ENCODE data around the gene EPS15. TPM values are rescaled to one million over a fixed set of nuclear protein-coding genes. Genes with fewer than 3 reads are reported as not detected.
"Not testable (repeated sequence)": the region's sequence is repeated elsewhere in the genome, so short reads cannot be mapped to it uniquely, and the experiment has no call there.

Gene EPS15
- total RNA-seq, 3 donors from 2014 or later: 39.7 to 51.8 (median 51.4) TPM

- H3K4me3 Mint-ChIP-seq: no peak overlapping the region
- H3K9me3 Mint-ChIP-seq: no peaks in the 10 kb centered on the region
- no peaks in the 10 kb centered on the region for H3K36me3 Mint-ChIP-seq (ENCODE audit: insufficient read depth)
- H3K27me3 Mint-ChIP-seq (ENCODE audit: low read depth): peaks cover 13% of the 10 kb centered on the region
- H3K4me1 Mint-ChIP-seq (ENCODE audit: low read depth): peaks cover 5% of the 10 kb centered on the region
- ATAC-seq (no peak), DNase-seq (no peak)
Observed at GRCh38 chr1:51336004-51336403, 183.1 kb downstream of the EPS15 start.

- no peak for DNase-seq
- Mint-ChIP-seq H3K4me3 (peak overlapping the region; percentile 67), H3K4me1 (ENCODE audit: low read depth) (peaks cover 9% of the 10 kb centered on the region), H3K36me3 (ENCODE audit: insufficient read depth) (no peaks in the 10 kb centered on the region), H3K27me3 (ENCODE audit: low read depth) (peaks cover 34% of the 10 kb centered on the region), H3K9me3 (no peaks in the 10 kb centered on the region)
- peak; percentile 16 to 46 for ATAC-seq
Observed at GRCh38 chr1:51331206-51332100, 187.6 kb downstream of the EPS15 start.

GRCh38 chr1:51330331-51331201 lies 188.5 kb downstream of the EPS15 start, which contains the start of gene TTC39A:
TTC39A (minus strand) TSS chr1:51330562; CDS start chr1:51330477, 85 bp downstream.
- ATAC-seq: peak; percentile 39 to 59
- peaks cover 40% of the 10 kb centered on the region for H3K27me3 Mint-ChIP-seq (ENCODE audit: low read depth)
- peak within 1 kb of the TSS; percentile 67 for H3K4me3 Mint-ChIP-seq
- H3K9me3 Mint-ChIP-seq: no peaks in the 10 kb centered on the region
- no peaks in the 10 kb centered on the region for H3K36me3 Mint-ChIP-seq (ENCODE audit: insufficient read depth)
- H3K4me1 Mint-ChIP-seq (ENCODE audit: low read depth): peaks cover 9% of the 10 kb centered on the region
- no peak for DNase-seq

- DNase-seq (no peak), ATAC-seq (peak in 1 of 2 donors; percentile 8)
- Mint-ChIP-seq H3K4me3 (peak overlapping the region; percentile 49), H3K4me1 (ENCODE audit: low read depth) (peaks cover 9% of the 10 kb centered on the region), H3K9me3 (no peaks in the 10 kb centered on the region), H3K27me3 (ENCODE audit: low read depth) (peaks cover 40% of the 10 kb centered on the region), H3K36me3 (ENCODE audit: insufficient read depth) (no peaks in the 10 kb centered on the region)
Observed at GRCh38 chr1:51329443-51330325, 189.4 kb downstream of the EPS15 start.

GRCh38 chr1:51328926-51329325 lies 190.1 kb downstream of the EPS15 start:
- Mint-ChIP-seq H3K4me3 (no peak overlapping the region), H3K9me3 (no peaks in the 10 kb centered on the region), H3K4me1 (ENCODE audit: low read depth) (peaks cover 9% of the 10 kb centered on the region), H3K36me3 (ENCODE audit: insufficient read depth) (no peaks in the 10 kb centered on the region), H3K27me3 (ENCODE audit: low read depth) (peaks cover 40% of the 10 kb centered on the region)
- ATAC-seq (no peak), DNase-seq (no peak)

GRCh38 chr1:51328279-51328678 lies 190.8 kb downstream of the EPS15 start:
- ATAC-seq: no peak
- H3K9me3 Mint-ChIP-seq: no peaks in the 10 kb centered on the region
- H3K27me3 Mint-ChIP-seq (ENCODE audit: low read depth): peaks cover 40% of the 10 kb centered on the region
- H3K4me3 Mint-ChIP-seq: no peak overlapping the region
- H3K4me1 Mint-ChIP-seq (ENCODE audit: low read depth): peaks cover 9% of the 10 kb centered on the region
- no peaks in the 10 kb centered on the region for H3K36me3 Mint-ChIP-seq (ENCODE audit: insufficient read depth)
- no peak for DNase-seq

GRCh38 chr1:51327386-51327785 lies 191.7 kb downstream of the EPS15 start:
- H3K9me3 Mint-ChIP-seq: no peaks in the 10 kb centered on the region
- H3K27me3 Mint-ChIP-seq (ENCODE audit: low read depth): peaks cover 40% of the 10 kb centered on the region
- DNase-seq (no peak), ATAC-seq (no peak)
- H3K4me3 Mint-ChIP-seq: no peak overlapping the region
- no peaks in the 10 kb centered on the region for H3K36me3 Mint-ChIP-seq (ENCODE audit: insufficient read depth)
- peaks cover 9% of the 10 kb centered on the region for H3K4me1 Mint-ChIP-seq (ENCODE audit: low read depth)

GRCh38 chr1:51326839-51327238 lies 192.2 kb downstream of the EPS15 start:
- H3K4me3 Mint-ChIP-seq: no peak overlapping the region

GRCh38 chr1:51325878-51326755 lies 192.9 kb downstream of the EPS15 start:
- Mint-ChIP-seq H3K4me1 (ENCODE audit: low read depth) (peaks cover 4% of the 10 kb centered on the region), H3K36me3 (ENCODE audit: insufficient read depth) (no peaks in the 10 kb centered on the region), H3K4me3 (no peak overlapping the region), H3K27me3 (ENCODE audit: low read depth) (peaks cover 32% of the 10 kb centered on the region), H3K9me3 (no peaks in the 10 kb centered on the region)
- no peak for ATAC-seq
- DNase-seq: no peak

More at GRCh38 chr1:51326839-51327238, 192.2 kb downstream of the EPS15 start:
- H3K36me3 Mint-ChIP-seq (ENCODE audit: insufficient read depth): no peaks in the 10 kb centered on the region
- H3K27me3 Mint-ChIP-seq (ENCODE audit: low read depth): peaks cover 39% of the 10 kb centered on the region
- DNase-seq (no peak), ATAC-seq (no peak)
- no peaks in the 10 kb centered on the region for H3K9me3 Mint-ChIP-seq
- peaks cover 9% of the 10 kb centered on the region for H3K4me1 Mint-ChIP-seq (ENCODE audit: low read depth)

- Mint-ChIP-seq H3K9me3 (no peaks in the 10 kb centered on the region), H3K4me1 (ENCODE audit: low read depth) (no peaks in the 10 kb centered on the region), H3K4me3 (no peak overlapping the region), H3K27me3 (ENCODE audit: low read depth) (peaks cover 27% of the 10 kb centered on the region), H3K36me3 (ENCODE audit: insufficient read depth) (no peaks in the 10 kb centered on the region)
- DNase-seq: no peak
- no peak for ATAC-seq
Observed at GRCh38 chr1:51325391-51325790, 193.7 kb downstream of the EPS15 start.

GRCh38 chr1:51325011-51325385 lies 194.1 kb downstream of the EPS15 start:
- not testable (repeated sequence) for H3K36me3 Mint-ChIP-seq (ENCODE audit: insufficient read depth); H3K4me3 Mint-ChIP-seq; DNase-seq; H3K4me1 Mint-ChIP-seq (ENCODE audit: low read depth); ATAC-seq; H3K9me3 Mint-ChIP-seq
- H3K27me3 Mint-ChIP-seq (ENCODE audit: low read depth): peaks cover 27% of the 10 kb centered on the region

GRCh38 chr1:51324251-51325010 lies 194.6 kb downstream of the EPS15 start:
- peaks cover 21% of the 10 kb centered on the region for H3K27me3 Mint-ChIP-seq (ENCODE audit: low read depth)
- ATAC-seq (no peak), DNase-seq (no peak)
- no peaks in the 10 kb centered on the region for H3K36me3 Mint-ChIP-seq (ENCODE audit: insufficient read depth)
- H3K4me3 Mint-ChIP-seq: no peak overlapping the region
- no peaks in the 10 kb centered on the region for H3K9me3 Mint-ChIP-seq
- no peaks in the 10 kb centered on the region for H3K4me1 Mint-ChIP-seq (ENCODE audit: low read depth)

All from activated T-cell treated with anti-CD3 and anti-CD28 coated beads, Interleukin-2, amount 50 U/mL, for 4 hours (primary cell).